Central memory CD4-positive, alpha-beta T cell (primary cell): ENCODE data around the gene ZNF280C.

Experiments used
- DNase-seq: peaks from one replicate; pipeline ENCODE4 v3.0.0; 2022

ZNF280C gene

DNA sequence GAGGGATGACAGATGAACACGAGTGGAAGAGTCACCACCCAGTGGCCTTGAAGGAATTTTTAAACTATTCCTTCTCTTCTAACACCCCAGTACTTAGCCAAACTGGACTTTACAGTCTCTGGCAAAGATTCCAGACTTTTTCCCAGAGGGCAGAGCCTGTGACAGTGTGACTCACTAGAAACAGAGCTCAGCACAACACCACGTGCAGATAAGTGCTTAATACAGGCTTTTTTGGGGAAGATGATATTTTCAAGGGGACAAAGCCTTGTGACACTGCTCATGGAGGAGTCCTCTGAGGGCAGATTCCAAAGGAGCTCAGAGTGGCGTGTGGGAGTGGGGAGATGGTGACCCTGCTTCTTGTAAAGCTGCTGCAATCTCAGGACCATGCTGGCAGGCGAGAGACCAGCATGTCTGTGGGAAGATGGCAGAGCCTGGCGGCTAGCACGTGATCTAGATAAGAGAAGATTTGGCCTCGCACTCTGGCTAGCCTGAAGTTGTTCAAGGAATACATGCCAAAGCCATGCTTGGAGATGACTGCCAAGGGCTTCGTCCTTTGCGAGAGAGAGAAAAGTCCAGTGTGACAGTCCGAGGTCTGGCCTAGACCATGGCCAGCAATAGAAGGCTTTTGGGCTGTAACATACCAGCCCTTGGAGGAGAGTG is 94.5 kb downstream of the ZNF280C start:
- DNase-seq: no peak

DNA sequence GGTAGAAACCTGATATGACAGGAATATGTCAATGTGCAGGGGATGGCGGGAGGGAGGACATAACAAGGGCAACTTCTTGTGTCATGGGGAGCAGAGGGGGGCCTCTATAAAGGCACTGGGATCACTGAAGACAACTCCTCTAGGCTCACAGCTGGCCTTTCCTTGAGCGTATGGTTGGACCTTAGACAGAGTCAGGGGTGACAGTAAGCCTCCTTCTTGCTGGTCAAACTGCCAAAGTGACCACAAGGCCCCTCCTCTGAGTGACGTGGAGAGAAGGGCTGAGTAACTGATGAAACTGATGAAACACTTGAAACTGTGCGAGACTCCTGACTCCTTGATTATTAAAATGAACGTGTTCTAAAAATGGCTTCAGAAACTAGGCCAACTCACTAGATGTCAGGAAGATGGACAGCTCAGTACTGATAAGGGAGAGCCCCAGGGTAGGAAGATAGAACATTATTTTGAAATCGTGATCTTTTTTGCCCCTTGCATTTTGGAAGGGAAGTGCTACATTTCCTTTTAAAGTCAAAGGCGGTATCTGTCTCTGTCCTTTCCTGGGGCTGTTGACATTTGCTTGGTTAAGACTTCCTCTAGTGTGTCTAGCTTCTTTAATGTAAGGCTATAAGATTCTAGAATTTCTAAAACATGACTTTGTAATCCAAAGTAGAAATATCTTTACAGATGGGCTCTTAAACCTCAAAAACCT is 95.4 kb downstream of the ZNF280C start:
- DNase-seq: no peak

DNA sequence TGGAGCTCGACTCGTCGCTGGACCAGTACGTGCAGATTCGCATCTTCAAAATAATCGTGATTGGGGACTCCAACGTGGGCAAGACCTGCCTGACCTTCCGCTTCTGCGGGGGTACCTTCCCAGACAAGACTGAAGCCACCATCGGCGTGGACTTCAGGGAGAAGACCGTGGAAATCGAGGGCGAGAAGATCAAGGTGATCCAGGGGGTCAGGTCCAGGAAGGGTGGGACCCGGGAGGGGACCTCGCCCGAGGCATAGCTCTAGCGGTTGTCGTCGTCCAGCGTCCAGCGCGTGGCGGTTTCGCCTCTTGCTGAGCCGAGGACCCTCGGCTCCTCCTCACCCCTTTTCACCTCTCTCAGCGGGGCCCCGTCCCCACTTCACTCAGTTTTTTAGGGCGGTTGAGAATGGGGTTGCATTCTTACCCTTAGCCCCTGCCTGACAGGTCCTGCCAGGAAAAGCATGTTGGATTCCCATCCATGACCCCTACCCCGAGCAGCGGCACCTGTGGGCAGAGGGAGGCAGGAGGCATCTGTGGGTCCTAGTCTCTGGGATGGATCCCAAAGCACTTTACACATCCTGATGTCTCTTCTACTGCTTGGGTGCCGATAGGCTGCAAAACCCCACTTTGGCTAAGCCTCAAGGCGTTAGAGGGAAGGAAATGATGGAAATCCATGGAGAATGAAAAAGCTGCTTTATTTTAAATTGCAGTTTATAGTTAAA is 96.4 kb downstream of the ZNF280C start:
- DNase-seq: no peak

DNA sequence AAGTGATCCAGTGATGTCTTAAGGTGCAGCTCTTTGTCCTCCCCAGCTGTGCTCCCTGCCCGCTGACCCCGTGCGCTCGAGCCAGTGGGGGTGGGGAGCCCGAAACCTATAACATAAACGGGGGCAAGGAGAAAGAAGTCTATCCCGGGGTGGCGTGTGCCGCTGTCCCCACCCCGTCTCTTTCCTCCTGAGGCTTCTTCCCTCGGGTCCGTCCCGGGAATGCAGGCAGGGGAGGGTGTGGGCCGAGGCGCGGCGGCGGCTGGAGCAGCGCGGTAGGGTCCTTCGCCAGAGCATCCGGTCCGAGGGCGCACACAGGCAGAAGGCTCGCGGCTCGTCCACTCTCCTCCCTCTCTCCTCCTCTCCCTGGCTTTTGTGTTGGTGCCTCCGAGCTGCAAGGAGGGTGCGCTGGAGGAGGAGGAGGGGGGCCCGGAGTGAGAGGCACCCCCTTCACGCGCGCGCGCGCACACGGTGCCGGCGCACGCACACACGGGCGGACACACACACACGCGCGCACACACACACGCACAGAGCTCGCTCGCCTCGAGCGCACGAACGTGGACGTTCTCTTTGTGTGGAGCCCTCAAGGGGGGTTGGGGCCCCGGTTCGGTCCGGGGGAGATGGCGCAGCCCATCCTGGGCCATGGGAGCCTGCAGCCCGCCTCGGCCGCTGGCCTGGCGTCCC is 97.1 kb downstream of the ZNF280C start, which contains the start of gene RAB33A:
Gene RAB33A (plus strand): TSS at position 517 of the 681 bp plus-strand sequence. CDS start 101 bp downstream, at position 618.
- DNase-seq: peak; percentile 43

DNA sequence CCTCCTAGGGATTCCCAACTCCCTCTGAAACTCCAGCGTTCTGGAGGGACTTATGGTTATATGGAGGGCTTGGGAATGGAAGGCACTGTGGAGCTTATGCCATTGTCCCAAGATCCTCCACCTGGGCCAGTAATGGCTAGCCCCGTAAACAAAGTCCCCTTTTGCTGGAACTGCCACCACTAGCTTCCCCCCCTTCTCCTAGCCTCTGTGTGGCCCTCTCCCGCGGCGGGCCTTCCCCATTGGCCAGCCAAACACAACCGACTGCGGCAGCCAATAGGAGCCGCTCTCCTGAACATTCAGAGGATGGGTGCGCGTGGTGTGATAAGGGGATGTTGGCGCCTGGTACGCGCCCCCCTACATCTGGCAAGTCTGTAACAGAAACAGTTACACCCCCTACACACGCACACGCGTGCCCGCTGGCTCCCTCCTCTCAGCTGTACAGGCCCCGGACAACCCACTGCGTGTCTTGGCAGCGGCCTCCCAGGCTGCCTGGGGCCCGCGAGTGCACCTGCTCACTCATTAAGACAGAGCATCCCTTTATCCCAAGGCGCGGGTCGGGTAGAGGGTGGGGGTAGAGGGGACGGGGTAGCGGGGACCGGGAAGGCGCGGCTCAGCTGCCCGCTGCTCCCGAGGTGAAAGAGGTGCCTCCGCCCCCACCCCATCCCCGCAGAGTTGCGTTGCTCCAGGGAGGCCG is 97.8 kb downstream of the ZNF280C start:
- DNase-seq: peak; percentile 55

DNA sequence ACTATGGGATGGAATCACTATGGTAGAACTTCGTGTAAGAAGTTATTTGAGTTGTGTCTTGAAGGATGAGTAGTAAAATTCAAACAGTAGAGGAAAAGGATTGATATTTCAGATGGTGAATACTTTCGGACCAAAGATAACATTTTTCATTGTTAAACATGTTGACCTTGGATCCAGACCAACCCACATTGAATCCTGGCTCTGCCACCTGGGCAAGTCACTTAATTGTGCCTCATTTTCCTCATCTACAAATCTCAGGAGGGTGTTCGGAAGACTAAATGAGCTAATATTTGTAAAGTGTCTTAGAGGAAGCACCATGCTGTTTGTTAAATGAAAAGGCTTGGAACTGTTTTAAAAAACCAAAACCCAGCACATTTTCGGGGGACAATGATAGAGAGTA is 101.7 kb downstream of the ZNF280C start:
- DNase-seq: no peak

DNA sequence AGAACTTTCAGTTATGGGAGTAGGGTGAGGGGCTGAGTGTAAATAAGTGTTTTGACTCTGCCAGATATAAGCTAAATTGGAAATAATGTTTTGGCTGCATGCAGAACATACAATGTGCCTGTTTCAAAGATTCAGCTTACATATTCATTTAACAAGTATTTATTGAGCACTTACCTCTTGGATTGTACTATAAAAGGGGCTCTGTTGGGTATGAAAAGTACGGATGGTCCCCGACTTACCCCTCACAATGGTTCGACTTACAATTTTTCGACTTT is 102.3 kb downstream of the ZNF280C start:
- no peak for DNase-seq

DNA sequence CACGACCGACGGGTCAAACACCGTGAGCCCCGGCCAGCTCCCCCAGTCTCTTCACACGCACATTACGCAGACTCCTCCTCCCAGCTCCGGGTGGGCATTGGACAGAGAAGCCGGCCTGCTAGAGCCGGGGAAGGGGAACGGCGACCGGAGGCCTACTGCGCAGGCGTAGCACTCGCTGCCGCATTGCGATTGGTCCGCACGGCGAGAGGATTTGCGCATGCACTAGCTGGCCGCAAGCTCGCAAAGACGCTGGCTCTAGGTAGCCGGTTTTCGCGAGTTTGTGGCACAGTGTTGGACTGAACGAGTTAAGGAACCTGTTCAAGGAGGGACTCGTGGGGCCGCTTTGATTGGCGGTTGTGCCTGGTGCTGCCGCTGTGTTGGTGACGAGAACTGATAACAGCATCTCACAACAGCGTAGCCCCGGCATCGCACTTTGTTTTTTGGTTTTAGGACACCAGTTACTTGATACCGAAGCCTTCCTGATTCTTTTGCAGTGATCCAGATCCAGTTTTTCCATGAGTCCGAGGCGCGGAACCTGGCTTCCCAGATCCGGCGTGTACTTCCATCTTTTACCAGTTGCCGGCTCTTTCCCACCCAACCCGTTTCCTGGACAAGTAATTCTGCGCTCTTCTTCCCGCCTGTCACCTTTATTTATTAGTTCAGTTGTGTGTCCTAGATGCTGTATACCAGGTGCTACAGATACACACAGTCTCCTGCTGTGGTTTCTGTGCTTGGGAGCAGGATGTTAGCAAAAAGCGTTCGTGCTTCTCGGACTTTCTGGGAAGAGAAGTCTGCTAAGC is 102.8 kb downstream of the ZNF280C start, which contains the start of gene AIFM1:
Gene AIFM1 (minus strand): TSS at position 139 of the 800 bp plus-strand sequence. CDS start 185 bp downstream, outside the sequence.
- peak; percentile 87 for DNase-seq

DNA sequence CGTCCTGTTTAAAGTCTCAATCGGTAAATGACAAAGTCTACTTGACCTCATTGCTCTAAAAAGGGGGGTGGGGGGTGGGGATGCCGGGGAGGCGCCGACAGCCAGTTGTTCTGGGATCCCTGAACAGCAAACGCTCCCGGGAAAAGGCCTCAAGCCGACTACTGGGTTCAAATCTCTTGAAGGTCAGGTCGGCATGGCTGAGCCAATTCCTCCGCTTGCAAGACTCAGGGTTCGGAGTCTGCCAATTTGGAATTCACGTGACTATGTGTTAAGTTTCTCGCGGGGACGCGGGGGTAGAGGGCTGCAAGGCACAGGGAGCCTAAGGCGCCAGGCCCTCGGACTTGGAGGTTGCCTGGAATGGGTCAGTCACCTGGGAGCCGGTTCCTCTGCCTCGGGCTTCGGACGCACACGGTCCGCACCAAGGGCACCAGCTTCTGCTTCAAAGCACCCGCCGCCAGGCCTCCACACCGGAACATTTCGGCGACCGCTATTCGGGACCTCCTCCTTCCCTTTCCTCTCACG is 103.5 kb downstream of the ZNF280C start:
- no peak for DNase-seq

DNA sequence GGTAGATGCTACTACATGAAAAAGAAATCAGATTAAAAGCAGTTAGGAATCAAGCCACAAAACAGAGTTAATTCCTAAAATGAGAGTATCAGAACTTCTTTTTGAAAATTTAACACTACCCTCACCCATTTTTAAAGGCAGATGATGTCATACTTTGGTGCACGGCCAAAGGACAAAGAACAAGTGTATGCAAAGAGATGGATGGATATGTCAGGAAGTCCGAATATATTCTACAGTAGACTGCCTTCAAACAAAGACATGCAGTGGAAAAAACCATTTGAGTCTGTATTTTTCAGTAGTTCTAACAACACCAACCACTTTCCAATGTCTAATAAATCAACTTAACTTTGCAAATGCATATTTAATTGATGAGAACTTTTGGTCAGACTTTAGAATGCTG is 105.3 kb downstream of the ZNF280C start:
- no peak for DNase-seq

DNA sequence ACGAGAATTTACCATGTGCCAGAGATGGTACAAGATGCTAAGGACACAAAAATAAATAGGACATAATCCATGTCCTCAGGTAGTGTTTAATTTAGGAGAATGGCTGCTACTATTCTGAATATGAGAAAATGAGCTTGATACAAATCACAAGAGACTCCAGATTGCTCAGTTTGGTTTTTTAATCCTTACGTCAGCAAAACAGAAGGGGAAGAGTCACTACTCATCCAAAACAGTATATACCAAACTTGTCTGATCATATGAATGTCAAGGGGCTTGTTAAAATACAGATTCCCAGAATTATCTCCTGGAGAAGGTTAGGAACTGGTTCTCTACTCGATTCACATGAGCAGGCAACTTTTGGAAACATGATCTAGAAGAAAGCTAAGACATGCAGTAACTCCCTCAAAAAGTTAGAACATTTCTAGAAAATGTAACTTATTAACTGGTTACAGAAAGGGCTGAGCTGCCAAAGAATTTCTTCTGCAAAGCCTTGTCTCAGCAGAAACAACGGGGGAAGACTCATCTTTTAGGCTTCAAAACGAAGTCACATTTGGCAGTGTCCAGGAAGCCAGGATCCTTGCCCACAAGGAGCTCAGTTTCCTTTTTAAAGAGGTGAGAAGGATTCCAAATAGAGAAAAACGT is 106.5 kb downstream of the ZNF280C start:
- DNase-seq: no peak

DNA sequence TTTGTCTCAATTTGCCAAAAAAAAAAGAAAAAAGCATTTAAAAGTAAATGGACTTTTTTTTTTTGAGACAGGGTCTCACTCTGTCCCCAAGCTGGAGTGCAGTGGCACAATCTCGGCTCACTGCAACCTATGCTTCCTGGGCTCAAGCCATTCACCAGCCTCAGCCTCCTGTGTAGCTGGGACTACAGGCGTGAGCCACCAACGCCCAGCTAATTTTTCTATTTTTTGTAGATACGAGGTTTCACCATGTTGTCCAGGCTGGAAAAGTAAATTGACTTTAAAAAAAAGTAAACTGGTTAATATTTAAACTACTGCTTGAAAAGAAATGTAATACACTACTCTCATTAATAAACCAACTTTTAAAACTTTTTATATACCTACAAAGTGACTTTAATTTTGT is 108.9 kb downstream of the ZNF280C start:
- no peak for DNase-seq

DNA sequence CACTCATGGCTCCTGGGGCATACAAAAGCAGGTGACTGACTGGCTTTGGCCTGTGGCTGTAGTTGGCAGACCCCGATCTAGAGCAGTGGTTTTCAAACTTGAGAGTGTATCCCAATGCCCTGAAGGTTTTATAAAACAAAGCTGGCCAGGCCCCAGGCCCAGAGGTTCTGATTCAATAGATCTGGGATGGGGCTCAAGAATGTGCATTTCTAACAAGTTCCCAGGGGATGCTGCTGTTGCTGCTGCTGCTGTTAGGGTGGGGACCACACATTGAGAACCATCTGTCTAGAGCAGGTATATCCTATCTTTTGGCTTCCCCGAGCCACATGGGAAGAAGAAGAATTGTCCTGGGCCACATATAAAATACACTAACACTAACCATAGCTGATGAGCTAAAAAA is 110.4 kb downstream of the ZNF280C start:
- no peak for DNase-seq

DNA sequence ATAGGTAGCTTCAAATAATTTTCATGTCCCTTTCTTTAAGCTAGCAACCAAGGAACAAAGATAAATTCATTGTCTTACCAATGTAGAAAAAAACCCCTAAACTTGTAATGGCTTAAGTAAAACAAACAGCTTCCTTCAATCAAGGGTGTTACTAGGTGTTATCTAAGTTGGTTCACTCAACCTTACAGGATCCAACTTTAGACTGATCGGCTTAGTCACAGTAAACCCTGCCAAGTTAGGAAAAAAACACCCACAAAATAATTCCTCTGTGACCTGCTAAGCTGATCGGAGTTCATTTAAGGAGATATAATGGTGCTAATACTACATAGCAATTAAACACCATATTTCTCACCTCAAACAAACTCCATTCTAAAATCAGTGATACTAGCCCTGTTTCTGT is 113.1 kb downstream of the ZNF280C start:
- DNase-seq: no peak
